B cell (primary cell): ENCODE results near the gene AP2M1.
"Not testable (repeated sequence)": the region's sequence is repeated elsewhere in the genome, so short reads cannot be mapped to it uniquely, and the experiment has no call there.

Experiments used
- CTCF ChIP-seq: fragments of 200-600 bp; IDR thresholded peaks from one replicate; pipeline ENCODE4 v1.8.0; 2022; ENCODE audit warnings: antibody characterized with exemption, mild to moderate bottlenecking
- EZH2 ChIP-seq: IDR thresholded peaks from 2 replicates; pipeline ENCODE4 v1.6.1; 2012; ENCODE audit warnings: borderline replicate concordance, low read depth, mild to moderate bottlenecking, moderate library complexity, low read length; ENCODE audit not compliant: insufficient read depth, poor library complexity, severe bottlenecking

GRCh38 chr3:184162571-184163070 is 12.0 kb upstream of the AP2M1 start:
- not testable (repeated sequence) for TF ChIP-seq CTCF, EZH2
